C4-2B (cell line): Measurements from ENCODE around the gene COL3A1.
A peak's percentile ranks its signal among the peaks of the same experiment; 100 is the strongest.

ENCODE experiments used
- H3K27ac ChIP-seq: fragments of 450-650 bp; 2 replicates; pipeline ENCODE4 v1.5.1; 2017
- CTCF ChIP-seq: fragments of 450-650 bp; conservative IDR thresholded peaks from 2 replicates; pipeline ENCODE4 v1.5.1; 2017; ENCODE audit warnings: mild to moderate bottlenecking
- ZFX ChIP-seq: fragments of 450-650 bp; IDR thresholded peaks from 2 replicates; pipeline ENCODE4 v1.6.1; 2017

COL3A1 gene

GRCh38 chr2:189018631-189019030 lies 44.5 kb downstream of the COL3A1 start:
- no peak for TF ChIP-seq ZFX
- TF ChIP-seq CTCF, result no peak
- no peak overlapping the region for H3K27ac ChIP-seq

- TF ChIP-seq CTCF (no peak), ZFX (no peak)
- H3K27ac ChIP-seq, result no peak overlapping the region
Observed at GRCh38 chr2:189020179-189020578, 46.0 kb downstream of the COL3A1 start.

GRCh38 chr2:189022053-189022481 lies 47.9 kb downstream of the COL3A1 start:
- TF ChIP-seq ZFX (no peak), CTCF (no peak)
- no peak overlapping the region for H3K27ac ChIP-seq

GRCh38 chr2:189022492-189022891 lies 48.3 kb downstream of the COL3A1 start:
- H3K27ac ChIP-seq, result no peak overlapping the region
- TF ChIP-seq CTCF (no peak), ZFX (no peak)

GRCh38 chr2:189024901-189025618 lies 50.9 kb downstream of the COL3A1 start:
- TF ChIP-seq ZFX (no peak), CTCF (peak; percentile 52)
- no peak overlapping the region for H3K27ac ChIP-seq

GRCh38 chr2:189037518-189037917 lies 63.3 kb downstream of the COL3A1 start:
- TF ChIP-seq CTCF (no peak), ZFX (no peak)
- H3K27ac ChIP-seq, result no peak overlapping the region

- TF ChIP-seq ZFX (no peak), CTCF (no peak)
- H3K27ac ChIP-seq, result no peak overlapping the region
Observed at GRCh38 chr2:189045836-189046235, 71.7 kb downstream of the COL3A1 start.
